NCI-H2196 (cell line): ENCODE results near the gene PRR36.
"Not testable (repeated sequence)": the region's sequence is repeated elsewhere in the genome, so short reads cannot be mapped to it uniquely, and the experiment has no call there.

ENCODE experiments used
- DNase-seq: peaks from one replicate; lab custom pipeline; 2025; ENCODE audit not compliant: unreplicated experiment; lab: John Stamatoyannopoulos, UW

Gene PRR36

GRCh38 chr19:7899751-7900378 lies 25.7 kb upstream of the PRR36 start:
- no peak for DNase-seq

- DNase-seq: no peak
Observed at GRCh38 chr19:7898967-7899366, 24.8 kb upstream of the PRR36 start.

GRCh38 chr19:7897292-7897691 lies 23.1 kb upstream of the PRR36 start:
- no peak for DNase-seq

GRCh38 chr19:7895565-7895964 lies 21.4 kb upstream of the PRR36 start:
- no peak for DNase-seq

GRCh38 chr19:7894612-7895309 lies 20.6 kb upstream of the PRR36 start:
- no peak for DNase-seq

- DNase-seq: not testable (repeated sequence)
Observed at GRCh38 chr19:7893362-7894101, 19.3 kb upstream of the PRR36 start.

- DNase-seq: no peak
Observed at GRCh38 chr19:7888826-7889217, 14.6 kb upstream of the PRR36 start.

GRCh38 chr19:7888145-7888825 lies 14.1 kb upstream of the PRR36 start, which contains the start of gene LRRC8E:
TSS of gene LRRC8E (plus strand) at chr19:7888510. CDS start at chr19:7895604, 7,094 bp downstream.
- DNase-seq: no peak

- no peak for DNase-seq
Observed at GRCh38 chr19:7887408-7888144, 13.4 kb upstream of the PRR36 start.

- DNase-seq: no peak
Observed at GRCh38 chr19:7885818-7886217, 11.6 kb upstream of the PRR36 start.

GRCh38 chr19:7883796-7884570 lies 9.8 kb upstream of the PRR36 start:
- DNase-seq: no peak

- no peak for DNase-seq
Observed at GRCh38 chr19:7883105-7883504, 8.9 kb upstream of the PRR36 start.

- DNase-seq: no peak
Observed at GRCh38 chr19:7881910-7882309, 7.7 kb upstream of the PRR36 start.

GRCh38 chr19:7879836-7880235 lies 5.6 kb upstream of the PRR36 start:
- DNase-seq: no peak

GRCh38 chr19:7879111-7879807 lies 5.1 kb upstream of the PRR36 start:
- no peak for DNase-seq

GRCh38 chr19:7877249-7877836 lies 3.2 kb upstream of the PRR36 start:
- DNase-seq: no peak

- DNase-seq: no peak
Observed at GRCh38 chr19:7874897-7875273, 695 bp upstream of the PRR36 start.

- no peak for DNase-seq
Observed at GRCh38 chr19:7873304-7874075, 700 bp downstream of the PRR36 start.
